SK-N-DZ (cell line): ENCODE results near the gene POLE.

Source experiments
- DNase-seq: peaks from one replicate; pipeline ENCODE4 v3.0.0-alpha.2; 2015; ENCODE audit warnings: low spot score

Gene POLE

DNA sequence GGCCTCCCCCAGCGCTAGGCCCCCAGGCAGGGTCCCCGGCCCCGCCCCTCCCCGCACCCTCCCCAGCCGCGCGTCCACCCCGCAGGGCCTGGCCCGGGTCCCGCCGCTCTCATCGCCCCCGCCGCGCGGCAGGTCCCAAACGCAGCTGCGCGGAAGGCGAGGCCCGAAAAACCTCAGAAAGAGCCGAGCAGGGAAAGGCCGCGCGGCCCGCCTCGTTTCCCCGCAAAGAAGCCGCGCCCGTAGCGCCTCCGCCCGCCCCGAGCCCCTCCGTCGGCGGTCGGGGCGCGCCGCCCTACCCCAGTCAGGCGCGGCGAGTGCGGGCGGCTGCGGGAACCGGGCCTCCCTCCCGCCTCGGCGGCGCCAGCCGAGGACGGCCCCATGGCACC, 324 bp downstream of the POLE start:
- no peak for DNase-seq

DNA sequence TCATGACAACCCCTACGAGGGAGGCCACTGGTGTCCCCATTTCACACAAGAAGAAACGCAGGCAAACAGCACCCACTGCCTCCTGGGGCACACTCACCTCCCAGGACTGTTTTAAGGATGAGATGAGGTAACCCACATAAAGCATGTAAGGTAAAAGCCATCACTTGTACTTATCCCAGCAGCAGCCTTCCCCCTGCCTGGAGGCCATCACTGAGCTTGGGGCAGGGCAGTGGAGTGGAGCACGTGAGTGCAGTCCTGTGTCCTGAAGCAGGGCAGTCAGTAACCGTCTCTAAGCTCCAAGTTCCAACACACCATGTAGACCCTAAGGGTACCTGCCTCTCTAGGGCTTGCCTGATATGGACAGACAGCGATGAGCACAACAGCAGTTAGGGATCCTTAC, 1.7 kb downstream of the POLE start:
- DNase-seq = no peak

DNA sequence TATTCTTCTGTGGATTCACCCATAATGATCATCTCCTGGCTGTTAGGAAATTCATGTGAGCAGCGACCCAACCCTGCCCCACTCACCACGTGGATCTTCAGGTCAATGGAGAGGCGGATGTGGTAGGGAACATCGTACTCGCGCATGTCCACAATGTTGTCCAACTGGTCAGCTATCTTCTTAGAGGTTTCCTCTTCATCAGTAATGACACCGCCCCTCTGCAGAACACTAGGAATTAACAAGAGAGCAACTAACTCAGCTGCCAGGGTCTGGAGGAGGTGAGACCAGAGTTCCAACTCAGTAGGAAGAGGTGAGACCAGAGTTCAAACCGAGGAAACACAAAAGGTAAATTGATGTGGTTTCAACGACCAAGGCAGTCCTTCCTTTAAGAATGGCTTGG, 9.7 kb downstream of the POLE start:
- DNase-seq = no peak

DNA sequence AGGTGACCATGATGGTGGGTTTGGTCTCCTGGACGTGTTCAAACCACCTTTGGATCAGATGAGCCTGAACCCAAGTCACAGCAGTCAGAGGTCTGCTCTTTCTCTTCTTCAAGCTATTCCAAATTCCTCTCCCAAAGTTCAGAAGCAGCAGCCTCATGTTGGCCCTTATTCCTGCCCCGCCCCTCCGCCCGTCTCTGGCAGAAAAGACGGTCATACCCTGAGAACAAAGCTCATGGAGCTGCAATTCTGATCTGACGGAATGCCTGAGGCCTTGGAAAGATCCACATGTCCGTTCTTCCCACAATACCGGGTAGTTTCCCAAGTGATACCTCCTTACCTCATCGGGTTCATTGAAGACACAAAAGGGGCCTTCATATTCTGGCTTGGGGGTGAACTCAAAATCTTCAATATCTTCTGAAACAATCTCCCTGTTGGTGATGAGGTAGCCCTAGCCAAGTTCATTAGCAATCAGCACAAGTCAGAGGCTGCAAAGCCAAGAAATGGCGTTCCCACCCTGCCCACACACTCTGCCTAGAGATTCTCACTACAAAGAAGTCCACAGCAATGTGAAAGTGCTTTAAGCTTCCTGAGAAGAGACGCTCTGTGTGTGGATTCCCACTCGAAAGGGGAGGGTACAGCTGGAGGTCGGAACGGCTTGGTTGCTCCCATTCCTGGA, 11.2 kb downstream of the POLE start:
- no peak for DNase-seq

DNA sequence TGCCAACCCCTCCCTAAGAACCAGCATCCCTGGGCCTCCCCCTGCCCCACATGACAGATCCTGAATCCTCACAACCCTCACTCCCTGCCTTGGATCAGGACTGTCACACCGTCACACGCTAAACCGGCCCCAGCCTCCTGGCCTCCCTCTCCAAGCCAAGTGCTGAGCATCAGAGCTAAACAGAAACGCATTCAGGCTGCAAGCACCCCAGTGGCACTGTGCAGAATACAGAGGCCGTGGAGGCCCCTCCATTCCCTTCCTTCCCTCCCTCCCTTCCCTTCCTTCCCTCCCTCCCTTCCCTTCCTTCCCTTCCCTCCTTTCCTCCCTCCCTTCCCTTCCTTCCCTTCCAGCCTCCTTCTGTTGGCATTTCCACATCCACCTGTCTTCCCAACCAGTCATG, 12.6 kb downstream of the POLE start:
- no peak for DNase-seq

DNA sequence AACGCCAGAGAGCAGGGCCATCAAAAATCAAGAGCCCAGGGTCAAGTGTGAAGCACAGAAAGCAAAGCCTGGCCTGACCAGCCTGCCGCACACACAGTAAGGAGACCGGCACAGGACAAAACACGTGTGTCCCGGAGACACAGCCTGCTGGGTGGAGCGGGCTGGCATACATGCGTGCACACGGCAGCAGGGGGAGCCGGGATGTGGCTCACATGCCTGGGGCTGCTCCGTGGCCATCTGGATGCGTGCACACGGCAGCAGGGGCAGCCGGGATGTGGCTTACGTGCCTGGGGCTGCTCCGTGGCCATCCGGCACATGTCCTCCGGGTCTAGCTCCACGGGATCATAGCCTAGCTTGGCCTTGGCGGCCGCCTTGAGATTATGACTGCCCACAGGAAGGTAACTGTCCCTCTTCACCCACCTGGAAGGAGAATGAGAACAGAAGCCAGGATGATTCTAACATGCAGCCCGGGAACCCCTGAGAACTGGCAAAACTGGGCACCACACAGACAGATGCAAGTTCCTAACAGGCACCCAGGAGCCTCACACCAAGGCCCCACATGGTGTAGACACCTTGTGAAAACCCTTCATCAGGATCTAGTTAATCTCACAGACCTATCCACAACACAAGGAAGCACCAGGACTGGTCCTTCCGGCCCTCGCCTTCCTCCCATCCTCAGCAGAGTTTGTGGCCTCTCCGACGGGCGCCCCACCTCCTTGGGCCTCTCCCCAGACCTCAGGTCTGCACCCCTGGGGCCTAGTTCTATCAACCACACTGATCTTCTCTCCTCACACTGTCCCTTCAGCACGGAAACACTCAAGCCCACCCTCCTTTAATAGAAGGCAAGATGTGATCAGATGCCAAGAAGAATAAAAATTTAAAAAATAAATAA, 13.6 kb downstream of the POLE start:
- no peak for DNase-seq

DNA sequence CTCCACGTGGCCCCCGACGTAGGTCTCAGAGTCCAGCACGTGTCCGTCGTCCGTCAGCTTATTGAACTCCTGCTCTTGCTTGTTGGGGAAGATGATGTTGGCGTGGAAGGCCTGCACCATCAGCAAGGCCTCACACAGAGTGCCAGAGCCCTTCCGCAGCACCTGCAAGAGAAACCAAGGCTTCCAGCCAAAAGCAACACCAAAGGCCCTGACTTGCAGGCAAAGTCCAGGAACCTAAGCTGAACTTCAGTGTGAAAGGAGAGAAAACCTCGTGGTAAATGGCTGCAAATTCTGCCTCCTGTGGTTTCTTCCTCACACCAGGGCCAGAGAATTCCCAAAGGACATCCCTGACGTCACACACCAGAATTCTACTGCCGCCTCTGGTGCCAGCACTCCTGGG, 14.5 kb downstream of the POLE start:
- DNase-seq = no peak

DNA sequence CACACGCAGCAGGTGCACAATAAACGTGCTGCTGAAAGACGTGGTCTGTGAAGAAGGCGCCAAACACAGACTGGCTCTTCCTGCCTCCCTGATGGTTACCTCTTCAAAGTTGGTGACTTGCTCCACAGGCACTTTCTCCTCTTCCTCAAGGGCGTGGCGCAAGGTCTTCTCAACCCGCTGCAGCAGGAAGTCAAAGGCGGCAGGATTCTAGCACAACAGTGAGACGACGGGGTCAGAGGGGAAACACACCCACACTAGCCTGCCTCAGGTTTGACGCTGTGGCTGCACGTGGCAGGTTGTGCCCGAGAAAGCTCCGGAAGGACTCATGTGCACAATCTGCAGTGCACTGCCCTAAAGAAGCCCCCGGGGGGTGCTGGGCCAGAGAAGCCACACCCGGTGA, 15.0 kb downstream of the POLE start:
- no peak for DNase-seq

DNA sequence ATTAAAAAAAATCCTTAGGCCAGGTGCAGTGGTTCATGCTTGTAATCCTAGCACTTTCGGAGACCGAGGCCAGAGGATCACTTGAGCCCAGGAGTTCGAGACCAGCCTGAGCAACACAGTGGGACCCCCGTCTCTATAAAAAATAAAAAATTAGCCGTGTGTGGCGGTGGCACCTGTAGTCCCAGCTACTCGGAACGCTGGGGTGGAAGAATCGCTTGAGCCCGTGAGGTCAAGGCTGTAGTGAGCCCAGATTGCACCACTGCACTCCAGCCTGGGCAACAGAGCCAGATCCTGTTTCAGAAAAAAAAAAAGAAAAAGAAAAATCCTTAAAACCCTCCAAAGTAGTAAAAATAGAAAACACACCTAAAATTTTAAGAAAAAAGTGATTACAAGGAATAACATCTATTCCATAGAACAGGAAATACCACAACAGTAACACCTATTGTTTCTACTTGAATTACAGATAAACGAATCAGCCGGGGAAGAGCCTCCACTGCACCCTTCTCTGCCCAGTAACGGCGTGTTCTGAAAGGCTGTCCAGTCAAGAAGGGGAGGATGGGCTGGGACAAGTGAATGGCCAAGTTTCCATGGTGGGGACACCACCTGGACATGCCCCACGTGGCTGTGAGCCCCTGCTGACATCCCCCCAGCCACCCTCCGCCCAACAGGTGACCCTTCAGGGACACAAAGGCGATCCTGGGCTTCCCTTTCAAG, 17.8 kb downstream of the POLE start:
- DNase-seq = no peak

DNA sequence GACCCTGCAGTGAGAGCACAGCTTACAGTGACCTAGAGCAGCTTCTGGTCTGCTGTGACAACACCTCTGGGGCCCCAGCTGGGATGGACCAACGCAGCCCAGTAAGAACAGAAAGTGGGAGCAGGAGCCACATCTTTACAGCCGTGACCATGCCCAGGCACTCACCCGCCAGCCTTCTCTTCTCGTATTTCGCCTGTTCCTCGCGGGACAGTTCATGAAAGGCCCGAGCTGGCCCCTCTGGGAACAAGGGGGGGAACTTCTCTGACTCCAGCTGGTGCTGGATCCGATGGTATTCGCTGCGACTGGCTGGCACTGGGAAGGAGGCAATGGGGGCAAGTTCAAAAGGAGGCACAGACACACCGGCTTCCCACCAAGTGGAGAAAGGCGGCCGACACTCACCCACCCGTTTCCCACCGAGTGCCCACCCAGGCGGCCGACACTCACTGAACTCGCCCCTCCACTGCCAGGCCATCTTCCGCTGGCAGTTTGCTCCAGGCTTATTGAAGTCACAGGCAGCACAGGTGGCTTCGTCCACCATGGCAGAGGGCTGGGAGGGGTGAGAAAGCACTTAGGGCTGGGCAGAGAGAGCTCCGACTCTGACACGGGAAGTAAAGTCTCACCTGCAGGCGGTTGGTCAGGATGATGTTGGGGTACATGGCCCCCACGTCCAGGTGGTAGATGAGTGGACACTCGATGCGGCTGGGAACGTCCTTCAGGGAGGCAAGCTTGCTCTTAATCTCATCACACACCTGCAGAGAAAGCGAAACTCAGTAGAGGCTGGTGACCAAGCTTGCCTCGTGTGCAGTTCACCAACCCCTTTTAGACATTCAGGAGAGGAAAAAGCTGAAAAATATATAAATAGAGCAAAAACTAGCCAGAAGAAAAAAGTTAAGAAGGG, 18.7 kb downstream of the POLE start:
- DNase-seq = no peak

DNA sequence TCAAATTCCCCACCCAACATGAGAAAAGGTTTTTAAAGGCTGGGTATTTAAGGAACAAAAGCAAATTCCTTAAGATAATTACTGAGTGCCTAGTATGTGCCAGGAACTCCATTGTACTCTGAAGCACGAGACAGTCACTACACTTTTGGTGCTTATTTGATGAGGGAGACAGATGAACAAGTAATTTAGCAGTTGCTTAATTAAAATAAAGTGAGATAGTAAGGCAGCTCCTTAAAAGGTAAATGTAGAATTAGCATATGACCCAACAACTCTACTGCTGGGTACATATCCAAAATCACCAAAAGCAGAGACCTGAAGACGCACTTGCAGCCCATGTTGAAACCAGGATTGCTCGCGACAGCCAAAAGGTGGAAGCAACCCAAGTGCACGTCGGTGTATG, 21.3 kb downstream of the POLE start:
- no peak for DNase-seq

DNA sequence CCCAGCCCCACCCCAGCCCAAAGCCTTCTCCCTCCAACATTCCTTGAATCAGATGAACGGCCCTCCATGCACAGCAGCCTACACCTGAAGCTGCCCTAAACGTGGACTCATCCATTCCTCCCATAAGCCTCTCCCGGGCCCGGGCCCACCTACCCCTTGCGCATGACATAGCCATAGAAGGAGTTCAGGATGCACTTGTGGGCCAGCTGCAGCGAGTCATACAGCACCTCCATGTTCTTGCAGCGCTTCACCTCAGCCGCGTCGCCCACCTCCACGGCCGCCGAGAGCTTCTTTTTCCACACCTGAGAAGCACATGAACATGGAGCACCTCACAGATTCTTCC, 22.0 kb downstream of the POLE start:
- DNase-seq = no peak

DNA sequence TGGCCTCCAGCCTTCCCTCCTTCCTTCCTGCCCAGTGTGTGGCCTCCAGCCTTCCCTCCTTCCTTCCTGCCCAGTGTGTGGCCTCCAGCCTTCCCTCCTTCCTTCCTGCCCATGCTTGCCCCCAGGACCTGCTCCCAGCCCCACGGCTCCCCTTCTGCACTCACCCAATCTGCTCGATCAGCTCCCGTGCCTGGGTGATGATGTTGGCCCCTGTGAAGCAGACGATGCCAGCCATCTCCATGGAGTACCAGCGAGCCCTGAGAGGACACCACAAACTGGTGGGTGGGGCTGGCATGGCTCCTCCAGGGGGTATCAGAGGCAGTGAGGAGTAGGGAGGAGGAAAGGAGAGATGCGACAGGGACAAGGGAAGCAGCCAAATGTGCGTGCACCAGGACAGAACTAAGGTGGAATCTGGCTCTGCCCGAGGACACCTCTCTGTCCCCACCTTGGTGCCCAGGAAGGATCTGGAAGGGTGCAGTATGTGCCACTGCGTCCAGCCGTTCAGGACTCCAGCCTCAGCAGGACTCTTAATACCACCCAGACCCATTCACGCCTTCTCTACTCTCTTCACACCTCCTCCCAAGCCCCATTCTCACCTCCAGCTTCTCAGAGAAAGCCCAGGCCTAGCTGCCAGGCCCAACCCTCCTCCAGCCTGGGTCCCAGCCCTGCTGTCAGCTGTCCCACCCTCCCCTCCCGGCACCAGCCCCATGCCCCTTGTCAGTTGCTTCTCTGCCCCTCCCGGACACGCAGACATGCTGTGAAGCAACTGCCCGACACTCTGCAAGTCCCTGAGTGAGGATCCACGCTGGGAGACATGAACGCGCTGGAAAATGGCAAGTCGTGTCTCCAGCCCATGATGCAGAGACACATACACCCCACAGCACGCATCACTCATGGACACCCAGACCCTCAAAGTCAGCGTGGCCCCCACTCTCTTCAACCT, 22.7 kb downstream of the POLE start:
- DNase-seq = no peak

DNA sequence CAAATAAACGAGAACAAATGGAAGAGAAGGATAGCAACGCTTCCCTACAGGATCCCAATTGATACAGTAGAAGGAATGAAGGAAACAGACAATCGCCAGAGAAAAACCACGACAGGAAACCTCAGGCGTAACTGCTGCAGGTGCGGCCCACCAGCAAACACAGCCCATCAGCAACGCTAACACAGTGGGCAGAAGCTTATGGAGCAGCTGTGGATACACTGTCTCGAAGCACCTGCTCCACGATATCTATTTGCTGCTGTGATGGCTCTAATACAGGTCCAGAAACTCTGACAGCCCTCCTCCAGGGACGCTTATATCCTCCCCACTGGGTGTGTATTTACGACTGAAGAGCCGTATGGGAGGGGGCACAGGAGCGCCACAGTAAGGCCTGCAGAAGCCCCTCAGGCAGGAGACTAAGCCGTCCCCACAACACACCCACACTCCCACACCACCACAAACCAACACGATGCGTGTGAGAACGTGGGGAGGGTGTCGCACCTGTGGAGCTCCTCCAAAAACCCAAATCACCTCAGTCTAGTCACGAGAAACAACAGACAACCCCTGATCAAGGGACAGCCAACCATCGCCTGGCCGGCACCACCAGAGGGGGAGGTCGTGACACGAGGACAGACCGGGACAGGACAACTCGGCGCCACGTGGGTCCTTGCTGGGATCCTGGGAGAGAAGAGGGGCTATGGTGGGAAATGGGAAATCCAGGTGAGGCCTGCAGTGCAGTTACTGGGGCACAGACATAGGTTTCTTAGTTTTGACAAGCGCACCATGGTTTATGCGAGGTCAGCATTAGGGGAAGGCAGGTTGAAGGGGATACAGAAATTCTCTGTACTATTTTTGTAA, 24.0 kb downstream of the POLE start:
- no peak for DNase-seq

DNA sequence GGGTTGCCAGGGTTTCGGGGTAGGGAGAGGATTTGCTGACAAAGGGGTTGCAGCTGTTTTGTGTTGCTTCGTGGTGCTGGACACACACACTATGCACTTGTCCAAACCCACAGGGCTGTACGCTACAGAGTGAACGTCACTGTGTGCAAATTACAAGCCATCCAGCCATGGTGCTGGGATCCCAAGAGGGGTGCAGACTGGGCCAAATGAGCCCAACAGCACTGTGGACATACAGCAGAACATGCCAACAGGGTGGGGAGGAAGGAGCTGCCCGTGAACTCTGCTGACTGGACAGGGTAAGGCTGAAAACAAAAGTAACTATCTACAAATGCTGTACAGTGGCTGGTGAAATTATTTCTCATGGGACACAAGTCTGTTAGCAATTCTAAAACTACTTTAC, 25.2 kb downstream of the POLE start:
- DNase-seq = no peak

DNA sequence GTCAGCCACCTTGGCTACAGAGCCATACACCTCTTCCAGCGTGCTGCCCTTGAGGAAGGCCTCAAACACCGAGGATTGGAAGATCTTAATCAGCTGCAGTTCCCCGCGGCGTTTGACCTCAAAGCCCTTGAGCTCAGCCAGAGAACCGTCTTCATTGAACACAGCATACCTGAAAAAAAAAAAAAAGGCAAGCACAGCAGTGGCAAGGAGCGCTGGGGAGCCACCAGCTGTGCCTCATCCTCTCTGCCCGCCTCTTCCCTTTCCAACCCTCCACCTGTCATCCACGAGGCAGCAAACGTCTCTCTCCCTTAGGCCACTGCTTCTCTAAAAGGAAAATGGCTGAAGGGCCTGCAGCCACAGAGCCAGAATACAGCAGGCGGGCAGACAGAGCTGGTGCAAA, 26.1 kb downstream of the POLE start:
- no peak for DNase-seq

DNA sequence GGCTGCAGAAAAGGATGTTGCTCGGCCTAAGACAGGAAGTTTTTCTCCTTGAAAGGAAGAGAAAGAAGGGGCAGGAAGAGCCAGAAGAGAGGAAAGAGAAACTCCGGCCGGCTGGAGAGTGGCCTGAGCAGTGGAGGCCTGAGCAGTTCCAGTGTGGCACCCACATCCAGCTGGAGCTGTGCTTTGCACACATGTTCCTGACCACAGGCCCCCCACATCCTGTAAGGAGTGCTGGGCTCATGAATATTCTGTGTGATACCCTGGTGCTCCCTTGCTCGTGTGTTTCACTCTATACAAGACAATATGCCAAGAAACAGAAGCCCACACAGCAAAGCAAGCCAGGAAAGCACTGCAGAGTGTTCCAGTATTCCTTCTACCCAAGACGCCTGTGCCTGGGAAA, 27.1 kb downstream of the POLE start:
- no peak for DNase-seq

DNA sequence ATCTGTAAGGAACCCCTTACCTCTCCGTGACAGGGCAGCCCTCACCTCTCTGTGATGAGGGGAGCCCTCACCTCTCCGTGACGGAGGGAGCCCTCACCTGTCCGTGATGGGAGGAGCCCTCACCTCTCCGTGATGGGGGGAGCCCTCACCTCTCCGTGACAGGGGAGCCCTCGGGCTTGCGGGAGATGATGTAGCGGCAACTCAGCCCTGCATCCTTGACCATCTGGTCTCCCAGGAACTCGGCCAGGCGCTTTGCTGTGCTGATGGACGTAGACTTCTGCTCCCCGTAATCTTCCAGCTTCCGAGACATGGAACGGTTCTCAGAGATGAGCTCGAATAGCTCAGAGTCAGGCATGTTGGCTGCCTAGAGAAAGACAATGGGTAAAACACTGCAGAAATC, 28.0 kb downstream of the POLE start:
- no peak for DNase-seq

DNA sequence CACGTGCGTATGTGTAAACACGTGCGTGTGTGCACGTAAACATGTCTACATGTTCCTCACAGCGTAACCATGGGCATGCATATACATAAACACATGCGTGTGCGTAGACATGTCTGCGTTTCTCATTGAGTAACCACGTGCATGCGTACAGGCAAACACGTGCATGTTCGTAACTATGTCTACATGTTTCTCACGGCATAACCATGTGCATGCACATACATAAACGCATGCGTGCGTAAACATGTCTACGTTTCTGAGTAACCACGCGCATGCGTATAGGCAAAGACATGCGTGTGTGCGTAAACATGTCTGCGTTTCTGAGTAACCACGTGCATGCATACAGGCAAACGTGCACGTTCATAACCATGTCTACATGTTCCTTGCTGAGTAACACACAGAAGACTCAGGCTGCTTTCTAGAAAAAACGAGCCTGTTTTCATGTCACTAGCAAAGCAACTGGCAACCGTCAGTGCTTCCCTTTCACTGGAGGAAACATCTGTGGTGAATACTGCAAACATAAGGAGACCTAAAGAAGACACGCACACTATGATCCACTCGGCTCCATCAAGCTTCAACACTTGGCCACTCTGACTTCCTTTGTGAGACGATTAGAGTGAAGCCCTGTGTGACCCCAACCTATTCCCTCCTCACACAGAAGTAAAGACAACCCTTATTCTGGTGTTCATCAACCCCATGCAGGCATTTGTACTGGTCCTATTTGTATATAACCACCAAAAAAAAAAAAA, 28.8 kb downstream of the POLE start:
- DNase-seq = no peak
